SH-SY5Y (cell line): ENCODE results near the gene MAT2B.

Experiments
- GATA2 ChIP-seq: IDR thresholded peaks from 2 replicates; pipeline ENCODE4 v1.6.1; 2011; ENCODE audit warnings: mild to moderate bottlenecking, low read depth, low read length
- GATA3 ChIP-seq: IDR thresholded peaks from 2 replicates; pipeline ENCODE4 v1.6.1; 2011; ENCODE audit warnings: low read depth, mild to moderate bottlenecking, low read length, moderate library complexity

Gene MAT2B

GRCh38 chr5:163489055-163489744 is 16.2 kb upstream of the MAT2B start:
- no peak for TF ChIP-seq GATA3
- TF ChIP-seq GATA2, result no peak

GRCh38 chr5:163489745-163490075 is 15.7 kb upstream of the MAT2B start:
- TF ChIP-seq GATA2 (no peak), GATA3 (no peak)

- TF ChIP-seq GATA2 (no peak), GATA3 (no peak)
These were observed 9.1 kb upstream of the MAT2B start for GRCh38 chr5:163496286-163496685.

GRCh38 chr5:163497315-163497714 is 8.1 kb upstream of the MAT2B start:
- TF ChIP-seq GATA3 (no peak), GATA2 (no peak)

- TF ChIP-seq GATA3 (no peak), GATA2 (no peak)
These were observed 6.5 kb upstream of the MAT2B start for GRCh38 chr5:163498886-163499285.

- TF ChIP-seq GATA3, result no peak
These were observed 2.9 kb upstream of the MAT2B start for GRCh38 chr5:163502521-163502920.

GRCh38 chr5:163503106-163504078 is 2.0 kb upstream of the MAT2B start:
- TF ChIP-seq GATA3 (no peak), GATA2 (no peak)

- no peak for TF ChIP-seq GATA2
- TF ChIP-seq GATA3, result no peak
These were observed 1.1 kb upstream of the MAT2B start for GRCh38 chr5:163504079-163504931.

- TF ChIP-seq GATA3, result no peak
- TF ChIP-seq GATA2, result no peak
These were observed 411 bp upstream of the MAT2B start for GRCh38 chr5:163505049-163505367.

- no peak for TF ChIP-seq GATA2
- no peak for TF ChIP-seq GATA3
These were observed 657 bp downstream of the MAT2B start for GRCh38 chr5:163506095-163506457.

GRCh38 chr5:163506726-163507125 is 1.3 kb downstream of the MAT2B start:
- TF ChIP-seq GATA3 (no peak), GATA2 (no peak)

- TF ChIP-seq GATA3, result no peak
- TF ChIP-seq GATA2, result no peak
These were observed 3.3 kb downstream of the MAT2B start for GRCh38 chr5:163508753-163509152.

- no peak for TF ChIP-seq GATA2
- TF ChIP-seq GATA3, result no peak
These were observed 4.0 kb downstream of the MAT2B start for GRCh38 chr5:163509291-163509951.

- TF ChIP-seq GATA3 (no peak), GATA2 (no peak)
These were observed 7.1 kb downstream of the MAT2B start for GRCh38 chr5:163512526-163512925.
